ENCODE measurements around the gene NAMPT.

The NAMPT gene

DNA sequence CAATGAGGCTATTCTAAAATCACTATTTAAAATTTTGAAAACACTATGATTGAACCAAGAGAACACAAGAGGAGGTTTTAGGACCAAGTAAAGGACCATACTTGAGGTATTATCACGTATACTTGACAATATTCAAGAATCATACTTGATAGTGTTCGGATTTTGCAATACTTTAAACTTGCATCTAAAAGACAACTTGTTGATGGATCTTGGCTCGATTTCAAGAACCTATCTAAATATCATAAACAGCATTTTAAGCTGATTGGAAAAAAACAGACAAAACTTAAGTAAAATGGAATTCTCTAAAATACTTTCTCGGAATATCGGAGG is 1.3 kb downstream of the NAMPT start:
- TF ChIP-seq GABPA (IDR thresholded peaks at IDR 0.05; ENCODE audit: low read depth) = no peak
- no peak for DNase-seq (ENCODE audit: low read depth in 1 of 2, low spot score in 1 of 2)
- H3K4me3 ChIP-seq (replicated peaks; ENCODE audit: insufficient read depth, low read length) = peak overlapping the region; percentile 70
- peak overlapping the region; percentile 83 for H3K27ac ChIP-seq (replicated peaks)
- no peaks in the 10 kb centered on the region for H3K27me3 ChIP-seq (ENCODE audit: insufficient read depth, poor library complexity, severe bottlenecking)

DNA sequence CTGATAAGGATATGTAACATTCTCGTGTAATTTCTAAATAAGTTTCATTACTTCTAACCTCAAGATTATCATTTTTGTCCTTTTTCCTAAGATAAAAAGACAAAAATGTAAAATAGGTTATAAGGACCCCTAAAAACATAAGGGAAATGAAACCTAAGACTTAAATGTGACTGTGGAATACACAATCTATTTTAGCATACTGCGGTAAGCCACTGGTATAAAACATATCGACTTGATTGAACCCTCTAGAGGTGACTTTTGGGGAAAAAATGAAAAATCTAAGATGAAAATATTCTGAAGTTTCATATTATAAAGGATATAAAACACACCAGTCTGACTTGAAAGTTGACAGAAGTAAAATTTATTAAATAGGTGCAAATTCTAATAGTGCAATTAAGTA is 1.9 kb downstream of the NAMPT start:
- Histone ChIP-seq H3K27me3 (ENCODE audit: insufficient read depth, poor library complexity, severe bottlenecking) (no peaks in the 10 kb centered on the region), H3K27ac (replicated peaks) (peak overlapping the region; percentile 83), H3K4me3 (replicated peaks; ENCODE audit: insufficient read depth, low read length) (peak overlapping the region; percentile 70)
- TF ChIP-seq SPI1 (IDR thresholded peaks at IDR 0.05; ENCODE audit: borderline replicate concordance, low read depth) (no peak), POLR2AphosphoS5 (IDR thresholded peaks at IDR 0.05; ENCODE audit: low read depth) (no peak), GABPA (IDR thresholded peaks at IDR 0.05; ENCODE audit: low read depth) (no peak)
- TF ChIP-seq, protein P1, sequence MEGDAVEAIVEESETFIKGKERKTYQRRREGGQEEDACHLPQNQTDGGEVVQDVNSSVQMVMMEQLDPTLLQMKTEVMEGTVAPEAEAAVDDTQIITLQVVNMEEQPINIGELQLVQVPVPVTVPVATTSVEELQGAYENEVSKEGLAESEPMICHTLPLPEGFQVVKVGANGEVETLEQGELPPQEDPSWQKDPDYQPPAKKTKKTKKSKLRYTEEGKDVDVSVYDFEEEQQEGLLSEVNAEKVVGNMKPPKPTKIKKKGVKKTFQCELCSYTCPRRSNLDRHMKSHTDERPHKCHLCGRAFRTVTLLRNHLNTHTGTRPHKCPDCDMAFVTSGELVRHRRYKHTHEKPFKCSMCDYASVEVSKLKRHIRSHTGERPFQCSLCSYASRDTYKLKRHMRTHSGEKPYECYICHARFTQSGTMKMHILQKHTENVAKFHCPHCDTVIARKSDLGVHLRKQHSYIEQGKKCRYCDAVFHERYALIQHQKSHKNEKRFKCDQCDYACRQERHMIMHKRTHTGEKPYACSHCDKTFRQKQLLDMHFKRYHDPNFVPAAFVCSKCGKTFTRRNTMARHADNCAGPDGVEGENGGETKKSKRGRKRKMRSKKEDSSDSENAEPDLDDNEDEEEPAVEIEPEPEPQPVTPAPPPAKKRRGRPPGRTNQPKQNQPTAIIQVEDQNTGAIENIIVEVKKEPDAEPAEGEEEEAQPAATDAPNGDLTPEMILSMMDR (IDR thresholded peaks at IDR 0.05; ENCODE audit: insufficient read depth, low read length) = no peak
- TF ChIP-seq, protein P2, sequence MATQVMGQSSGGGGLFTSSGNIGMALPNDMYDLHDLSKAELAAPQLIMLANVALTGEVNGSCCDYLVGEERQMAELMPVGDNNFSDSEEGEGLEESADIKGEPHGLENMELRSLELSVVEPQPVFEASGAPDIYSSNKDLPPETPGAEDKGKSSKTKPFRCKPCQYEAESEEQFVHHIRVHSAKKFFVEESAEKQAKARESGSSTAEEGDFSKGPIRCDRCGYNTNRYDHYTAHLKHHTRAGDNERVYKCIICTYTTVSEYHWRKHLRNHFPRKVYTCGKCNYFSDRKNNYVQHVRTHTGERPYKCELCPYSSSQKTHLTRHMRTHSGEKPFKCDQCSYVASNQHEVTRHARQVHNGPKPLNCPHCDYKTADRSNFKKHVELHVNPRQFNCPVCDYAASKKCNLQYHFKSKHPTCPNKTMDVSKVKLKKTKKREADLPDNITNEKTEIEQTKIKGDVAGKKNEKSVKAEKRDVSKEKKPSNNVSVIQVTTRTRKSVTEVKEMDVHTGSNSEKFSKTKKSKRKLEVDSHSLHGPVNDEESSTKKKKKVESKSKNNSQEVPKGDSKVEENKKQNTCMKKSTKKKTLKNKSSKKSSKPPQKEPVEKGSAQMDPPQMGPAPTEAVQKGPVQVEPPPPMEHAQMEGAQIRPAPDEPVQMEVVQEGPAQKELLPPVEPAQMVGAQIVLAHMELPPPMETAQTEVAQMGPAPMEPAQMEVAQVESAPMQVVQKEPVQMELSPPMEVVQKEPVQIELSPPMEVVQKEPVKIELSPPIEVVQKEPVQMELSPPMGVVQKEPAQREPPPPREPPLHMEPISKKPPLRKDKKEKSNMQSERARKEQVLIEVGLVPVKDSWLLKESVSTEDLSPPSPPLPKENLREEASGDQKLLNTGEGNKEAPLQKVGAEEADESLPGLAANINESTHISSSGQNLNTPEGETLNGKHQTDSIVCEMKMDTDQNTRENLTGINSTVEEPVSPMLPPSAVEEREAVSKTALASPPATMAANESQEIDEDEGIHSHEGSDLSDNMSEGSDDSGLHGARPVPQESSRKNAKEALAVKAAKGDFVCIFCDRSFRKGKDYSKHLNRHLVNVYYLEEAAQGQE (IDR thresholded peaks at IDR 0.05; ENCODE audit: insufficient replicate concordance, low read depth) = no peak
- DNase-seq (ENCODE audit: low read depth in 1 of 2, low spot score in 1 of 2) = no peak

DNA sequence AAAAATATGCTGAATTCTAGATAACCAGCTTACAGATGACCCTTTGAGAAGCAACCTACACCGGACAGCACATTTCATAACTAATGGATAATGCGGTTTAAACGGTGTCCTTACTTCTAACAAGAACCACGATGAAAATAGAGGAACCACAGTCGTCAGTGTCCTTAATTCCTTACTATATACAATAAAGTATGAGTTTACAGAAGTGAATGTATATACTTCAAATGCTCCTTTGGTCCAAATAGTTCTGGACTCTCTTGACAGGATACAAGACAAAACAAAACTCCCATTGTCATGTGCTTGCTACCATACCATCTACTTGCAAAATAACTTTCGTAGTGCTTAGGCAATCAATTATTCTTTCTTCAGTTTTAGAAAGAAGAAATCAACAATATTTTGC is 2.4 kb downstream of the NAMPT start:
- DNase-seq (ENCODE audit: low read depth in 1 of 2, low spot score in 1 of 2) = peak in 1 of 2 experiments; percentile 43
- peak overlapping the region; percentile 70 for H3K4me3 ChIP-seq (replicated peaks; ENCODE audit: insufficient read depth, low read length)
- peak overlapping the region; percentile 83 for H3K27ac ChIP-seq (replicated peaks)
- TF ChIP-seq, protein P1 (IDR thresholded peaks at IDR 0.05; ENCODE audit: insufficient read depth, low read length) = no peak
- TF ChIP-seq SPI1 (IDR thresholded peaks at IDR 0.05; ENCODE audit: borderline replicate concordance, low read depth) = peak; percentile 61; the same call in 1 of the 2 replicates
- no peaks in the 10 kb centered on the region for H3K27me3 ChIP-seq (ENCODE audit: insufficient read depth, poor library complexity, severe bottlenecking)

DNA sequence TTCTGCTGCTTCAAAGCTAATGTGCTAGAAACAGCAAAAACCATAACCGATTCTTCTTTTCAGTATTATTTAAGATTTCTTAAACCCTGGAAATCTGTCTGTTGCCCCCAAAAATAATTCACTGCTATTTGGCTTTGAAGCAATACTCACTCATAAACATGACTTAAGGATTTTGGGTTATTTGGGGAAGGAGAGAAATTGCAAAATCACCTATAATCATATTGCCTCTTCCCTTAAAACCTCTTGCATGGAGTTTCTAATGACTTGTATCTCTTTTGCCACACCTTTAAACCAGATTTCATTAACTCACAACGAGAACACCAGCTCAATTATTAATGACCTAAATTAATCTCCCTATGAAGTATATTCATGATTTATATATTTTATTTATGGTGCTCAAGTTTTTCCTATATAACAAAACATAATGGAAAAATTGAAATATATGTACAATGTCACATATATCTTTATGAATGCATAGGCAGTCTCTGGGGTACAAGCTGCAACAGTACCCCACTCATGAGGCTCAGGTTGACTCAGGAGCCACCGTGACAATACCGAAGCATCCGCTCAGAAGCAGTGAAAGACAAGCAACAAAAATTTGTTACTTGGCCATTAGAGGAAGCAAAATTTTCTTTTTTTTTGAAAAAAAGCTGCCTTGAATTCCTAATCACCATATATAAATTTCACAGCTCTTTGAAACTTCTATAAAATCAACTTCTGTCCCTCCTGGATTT is 3.0 kb downstream of the NAMPT start:
- DNase-seq (ENCODE audit: low read depth in 1 of 2, low spot score in 1 of 2) = no peak
- Histone ChIP-seq H3K4me3 (replicated peaks; ENCODE audit: insufficient read depth, low read length) (peak overlapping the region; percentile 70), H3K27me3 (ENCODE audit: insufficient read depth, poor library complexity, severe bottlenecking) (no peaks in the 10 kb centered on the region), H3K27ac (replicated peaks) (peak overlapping the region; percentile 83)
- no peak for TF ChIP-seq GABPA (IDR thresholded peaks at IDR 0.05; ENCODE audit: low read depth)
- TF ChIP-seq, protein P1 (IDR thresholded peaks at IDR 0.05; ENCODE audit: insufficient read depth, low read length) = no peak

DNA sequence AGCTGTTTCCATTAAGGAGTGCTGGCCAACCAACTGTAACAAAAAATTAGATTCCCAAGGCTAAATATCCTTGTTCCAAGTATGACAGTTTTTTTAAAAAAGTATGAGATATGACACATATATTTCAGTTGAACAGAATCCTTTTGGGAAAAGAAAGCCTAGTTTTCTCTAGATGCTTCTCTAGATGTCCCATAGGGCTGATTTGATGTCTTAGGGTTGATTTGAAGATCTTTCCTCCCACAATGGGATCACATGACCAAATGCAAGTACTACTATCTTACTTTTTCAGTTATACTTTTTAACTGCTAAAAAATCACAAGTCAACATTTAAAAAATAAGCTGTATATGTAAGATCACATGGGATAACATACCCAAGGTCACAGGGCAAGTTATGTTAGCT is 3.7 kb downstream of the NAMPT start:
- TF ChIP-seq, protein P2 (IDR thresholded peaks at IDR 0.05; ENCODE audit: insufficient replicate concordance, low read depth) = no peak
- no peak for TF ChIP-seq SPI1 (IDR thresholded peaks at IDR 0.05; ENCODE audit: borderline replicate concordance, low read depth)
- no peak for TF ChIP-seq POLR2AphosphoS5 (IDR thresholded peaks at IDR 0.05; ENCODE audit: low read depth)
- TF ChIP-seq, protein P1 (IDR thresholded peaks at IDR 0.05; ENCODE audit: insufficient read depth, low read length) = no peak
- no peak for TF ChIP-seq GABPA (IDR thresholded peaks at IDR 0.05; ENCODE audit: low read depth)
- Histone ChIP-seq H3K4me3 (replicated peaks; ENCODE audit: insufficient read depth, low read length) (no peak overlapping the region), H3K27ac (replicated peaks) (no peak overlapping the region), H3K27me3 (ENCODE audit: insufficient read depth, poor library complexity, severe bottlenecking) (no peaks in the 10 kb centered on the region)
- no peak for DNase-seq (ENCODE audit: low read depth in 1 of 2, low spot score in 1 of 2)
